Uterus (tissue), 2 donors: ENCODE results near the gene SLC18A2.

Experiments
- CTCF ChIP-seq, 4 experiments: fragments of 200-600 bp in 2 of 4; fragments of 450-650 bp in 2 of 4; sonication (generic) in 2 of 4; IDR thresholded peaks; one replicate each; pipeline ENCODE4 v1.5.1; 2016 to 2019; ENCODE audit warnings: antibody characterized with exemption in 4 of 4, mild to moderate bottlenecking in 2 of 4, moderate library complexity in 1 of 4
- POLR2A ChIP-seq, 2 donors: fragments of 450-650 bp; IDR thresholded peaks; one replicate each; pipeline ENCODE4 v1.6.1; 2016; ENCODE audit warnings: antibody characterized with exemption in 2 of 2, mild to moderate bottlenecking in 1 of 2, moderate library complexity in 1 of 2

DNA sequence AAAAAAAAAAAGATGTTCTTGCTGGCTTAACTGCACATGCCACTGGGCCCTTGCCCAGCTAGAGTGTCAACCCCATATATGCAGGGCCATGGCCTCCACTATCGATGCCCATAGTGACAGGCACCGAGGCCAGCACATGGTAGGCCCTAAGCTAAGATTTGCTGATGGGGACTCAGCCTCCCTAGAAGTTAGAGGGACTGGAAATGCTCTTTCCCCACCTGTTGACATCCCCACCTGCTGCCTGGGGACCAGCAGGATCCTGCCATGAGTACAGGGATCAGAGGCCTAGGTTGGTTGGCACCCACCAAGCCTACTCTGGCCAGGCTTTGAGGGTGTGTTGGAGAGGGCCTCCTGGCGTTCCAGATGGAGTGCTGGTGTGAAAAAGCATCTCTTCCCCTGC is 16.0 kb upstream of the SLC18A2 start:
- no peak for TF ChIP-seq CTCF (IDR thresholded peaks at IDR 0.05)
- TF ChIP-seq POLR2A (IDR thresholded peaks at IDR 0.05) = no peak
